ENCODE data around the gene NRIP1. TPM values are rescaled to one million over a fixed set of nuclear protein-coding genes. Genes with fewer than 3 reads are reported as not detected.

Gene NRIP1
- total RNA-seq, 1 experiment from 2014 or later, result 14.6 TPM

DNA sequence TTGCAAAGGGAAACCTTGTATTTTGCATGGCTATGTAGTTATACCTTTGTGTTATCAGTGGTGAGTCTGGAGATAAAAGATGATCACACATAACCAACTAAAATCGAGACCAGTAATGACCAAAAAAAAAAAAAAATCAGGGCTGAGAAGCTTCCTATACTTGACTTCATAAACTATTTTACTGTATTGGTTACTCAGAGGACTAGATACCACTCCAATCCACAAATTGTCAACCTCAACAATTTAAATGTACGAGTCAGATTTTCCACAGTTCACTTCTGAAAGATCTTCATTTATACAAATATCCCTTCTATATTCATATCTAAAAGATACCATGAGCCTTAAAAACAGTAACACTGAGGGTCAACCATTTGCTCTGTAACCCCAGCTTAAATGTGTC, 71.7 kb downstream of the NRIP1 start:
- H3K36me3 ChIP-seq (ENCODE audit: insufficient read depth, low read length, poor library complexity, severe bottlenecking), result no peaks in the 10 kb centered on the region
- POLR2A ChIA-PET (ENCODE audit: low non-redundant PET), result no interaction called here
- no peak overlapping the region for H3K4me3 ChIP-seq (ENCODE audit: low read depth, low read length, poor library complexity, severe bottlenecking)
- no peak overlapping the region for H3K27ac ChIP-seq (ENCODE audit: low read depth, low read length, poor library complexity, severe bottlenecking)
- intact Hi-C loops (cut with micrococcal nuclease; ENCODE audit: unreplicated experiment), result no loop called here
- no peaks in the 10 kb centered on the region for H3K9me3 ChIP-seq (ENCODE audit: low read depth, low read length, poor library complexity, severe bottlenecking)
- no peaks in the 10 kb centered on the region for H3K27me3 ChIP-seq (replicated peaks; ENCODE audit: insufficient read depth, low read depth, low read length, poor library complexity)
- CTCF ChIA-PET, result no interaction called here
- no peak for TF ChIP-seq EZH2 (IDR thresholded peaks at IDR 0.05; ENCODE audit: borderline replicate concordance, low read depth, low read length, poor library complexity, severe bottlenecking)
- TF ChIP-seq, protein P1, sequence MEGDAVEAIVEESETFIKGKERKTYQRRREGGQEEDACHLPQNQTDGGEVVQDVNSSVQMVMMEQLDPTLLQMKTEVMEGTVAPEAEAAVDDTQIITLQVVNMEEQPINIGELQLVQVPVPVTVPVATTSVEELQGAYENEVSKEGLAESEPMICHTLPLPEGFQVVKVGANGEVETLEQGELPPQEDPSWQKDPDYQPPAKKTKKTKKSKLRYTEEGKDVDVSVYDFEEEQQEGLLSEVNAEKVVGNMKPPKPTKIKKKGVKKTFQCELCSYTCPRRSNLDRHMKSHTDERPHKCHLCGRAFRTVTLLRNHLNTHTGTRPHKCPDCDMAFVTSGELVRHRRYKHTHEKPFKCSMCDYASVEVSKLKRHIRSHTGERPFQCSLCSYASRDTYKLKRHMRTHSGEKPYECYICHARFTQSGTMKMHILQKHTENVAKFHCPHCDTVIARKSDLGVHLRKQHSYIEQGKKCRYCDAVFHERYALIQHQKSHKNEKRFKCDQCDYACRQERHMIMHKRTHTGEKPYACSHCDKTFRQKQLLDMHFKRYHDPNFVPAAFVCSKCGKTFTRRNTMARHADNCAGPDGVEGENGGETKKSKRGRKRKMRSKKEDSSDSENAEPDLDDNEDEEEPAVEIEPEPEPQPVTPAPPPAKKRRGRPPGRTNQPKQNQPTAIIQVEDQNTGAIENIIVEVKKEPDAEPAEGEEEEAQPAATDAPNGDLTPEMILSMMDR (conservative IDR thresholded peaks at IDR 0.05; ENCODE audit: low read depth, low read length), result no peak
- no peaks in the 10 kb centered on the region for H3K4me1 ChIP-seq (ENCODE audit: insufficient read depth, low read length, poor library complexity, severe bottlenecking)
- no TSS peak for BruUV-seq (replicated peaks)
- no peak for DNase-seq (ENCODE audit: low spot score)

DNA sequence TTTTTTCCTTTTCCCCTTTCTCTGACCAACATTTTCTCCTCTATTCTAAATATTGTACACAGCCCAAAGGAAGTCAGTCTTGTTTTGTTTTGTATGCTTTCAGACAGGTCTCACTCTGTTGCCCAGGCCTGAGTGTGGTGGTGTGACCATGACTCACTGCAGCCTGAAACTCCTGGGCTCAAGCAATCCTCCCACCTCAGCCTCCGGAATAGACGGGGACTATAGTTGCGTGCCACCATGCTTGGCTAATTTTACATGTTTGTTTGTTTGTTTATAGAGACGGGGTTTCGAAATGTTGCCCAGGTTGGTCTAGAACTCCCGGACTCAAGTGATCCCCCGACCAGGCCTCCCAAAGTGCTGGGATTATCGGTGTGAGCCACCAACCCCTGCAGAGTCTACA, 72.8 kb downstream of the NRIP1 start:
- no peaks in the 10 kb centered on the region for H3K27me3 ChIP-seq (replicated peaks; ENCODE audit: insufficient read depth, low read depth, low read length, poor library complexity)
- BruUV-seq (replicated peaks), result no TSS peak
- no peak overlapping the region for H3K4me3 ChIP-seq (ENCODE audit: low read depth, low read length, poor library complexity, severe bottlenecking)
- H3K4me1 ChIP-seq (ENCODE audit: insufficient read depth, low read length, poor library complexity, severe bottlenecking), result no peaks in the 10 kb centered on the region
- TF ChIP-seq, protein P1 (conservative IDR thresholded peaks at IDR 0.05; ENCODE audit: low read depth, low read length), result no peak
- TF ChIP-seq EZH2 (IDR thresholded peaks at IDR 0.05; ENCODE audit: borderline replicate concordance, low read depth, low read length, poor library complexity, severe bottlenecking), result no peak
- no peak for DNase-seq (ENCODE audit: low spot score)
- ChIA-PET POLR2A (ENCODE audit: low non-redundant PET) (no interaction called here), CTCF (no interaction called here)
- H3K27ac ChIP-seq (ENCODE audit: low read depth, low read length, poor library complexity, severe bottlenecking), result no peak overlapping the region
- no peaks in the 10 kb centered on the region for H3K9me3 ChIP-seq (ENCODE audit: low read depth, low read length, poor library complexity, severe bottlenecking)
- intact Hi-C loops (cut with micrococcal nuclease; ENCODE audit: unreplicated experiment), result no loop called here
- no peaks in the 10 kb centered on the region for H3K36me3 ChIP-seq (ENCODE audit: insufficient read depth, low read length, poor library complexity, severe bottlenecking)

DNA sequence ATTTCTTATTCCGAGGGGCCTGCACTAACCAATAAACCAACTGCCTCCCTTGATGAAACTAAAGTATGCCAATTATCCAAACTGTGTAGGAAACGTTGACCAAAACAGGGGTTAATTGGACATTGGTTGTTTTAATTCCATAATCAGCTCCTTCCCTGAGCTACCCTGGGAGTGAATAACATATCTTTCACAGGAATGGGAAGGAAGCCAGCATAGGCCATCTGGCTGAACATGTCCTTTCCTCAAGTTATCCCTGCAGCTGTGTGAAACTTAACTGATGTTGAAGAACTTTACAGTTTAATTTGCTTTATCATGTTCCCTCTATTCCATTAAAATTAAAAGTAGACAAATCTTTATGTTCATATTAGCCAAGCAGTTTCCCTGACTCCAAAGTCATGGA, 75.4 kb downstream of the NRIP1 start:
- TF ChIP-seq EZH2 (IDR thresholded peaks at IDR 0.05; ENCODE audit: borderline replicate concordance, low read depth, low read length, poor library complexity, severe bottlenecking), result no peak
- TF ChIP-seq, protein P1 (conservative IDR thresholded peaks at IDR 0.05; ENCODE audit: low read depth, low read length), result no peak
- Histone ChIP-seq H3K9me3 (ENCODE audit: low read depth, low read length, poor library complexity, severe bottlenecking) (no peaks in the 10 kb centered on the region), H3K27ac (ENCODE audit: low read depth, low read length, poor library complexity, severe bottlenecking) (no peak overlapping the region), H3K4me3 (ENCODE audit: low read depth, low read length, poor library complexity, severe bottlenecking) (no peak overlapping the region), H3K27me3 (replicated peaks; ENCODE audit: insufficient read depth, low read depth, low read length, poor library complexity) (no peaks in the 10 kb centered on the region), H3K36me3 (ENCODE audit: insufficient read depth, low read length, poor library complexity, severe bottlenecking) (no peaks in the 10 kb centered on the region), H3K4me1 (ENCODE audit: insufficient read depth, low read length, poor library complexity, severe bottlenecking) (no peaks in the 10 kb centered on the region)
- intact Hi-C loops (cut with micrococcal nuclease; ENCODE audit: unreplicated experiment), result no loop called here
- CTCF ChIA-PET, result no interaction called here
- BruUV-seq (replicated peaks), result no TSS peak
- DNase-seq (ENCODE audit: low spot score), result no peak
- POLR2A ChIA-PET (ENCODE audit: low non-redundant PET), result no interaction called here
